ENCODE measurements around the gene FCER1G.

DNA sequence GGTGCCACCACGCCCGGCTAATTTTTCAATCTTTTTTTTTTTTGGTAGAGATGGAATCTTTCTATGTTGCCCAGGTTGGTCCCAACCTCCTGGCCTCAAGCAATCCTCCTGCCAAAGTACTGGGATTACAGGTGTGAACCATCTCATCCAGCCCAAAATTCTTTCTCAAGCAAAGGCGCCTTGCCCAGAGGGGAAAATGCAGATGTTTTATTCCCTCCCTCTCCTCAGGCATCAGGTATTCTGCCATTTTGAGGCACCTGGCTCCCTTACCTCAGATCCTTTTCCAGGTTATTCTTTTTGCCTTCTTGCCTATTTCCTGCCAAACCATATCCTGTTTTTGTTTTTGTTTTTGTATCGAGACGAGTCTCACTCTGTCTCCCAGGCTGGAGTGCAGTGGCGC is 26.7 kb upstream of the FCER1G start:
- TF ChIP-seq, protein P1, sequence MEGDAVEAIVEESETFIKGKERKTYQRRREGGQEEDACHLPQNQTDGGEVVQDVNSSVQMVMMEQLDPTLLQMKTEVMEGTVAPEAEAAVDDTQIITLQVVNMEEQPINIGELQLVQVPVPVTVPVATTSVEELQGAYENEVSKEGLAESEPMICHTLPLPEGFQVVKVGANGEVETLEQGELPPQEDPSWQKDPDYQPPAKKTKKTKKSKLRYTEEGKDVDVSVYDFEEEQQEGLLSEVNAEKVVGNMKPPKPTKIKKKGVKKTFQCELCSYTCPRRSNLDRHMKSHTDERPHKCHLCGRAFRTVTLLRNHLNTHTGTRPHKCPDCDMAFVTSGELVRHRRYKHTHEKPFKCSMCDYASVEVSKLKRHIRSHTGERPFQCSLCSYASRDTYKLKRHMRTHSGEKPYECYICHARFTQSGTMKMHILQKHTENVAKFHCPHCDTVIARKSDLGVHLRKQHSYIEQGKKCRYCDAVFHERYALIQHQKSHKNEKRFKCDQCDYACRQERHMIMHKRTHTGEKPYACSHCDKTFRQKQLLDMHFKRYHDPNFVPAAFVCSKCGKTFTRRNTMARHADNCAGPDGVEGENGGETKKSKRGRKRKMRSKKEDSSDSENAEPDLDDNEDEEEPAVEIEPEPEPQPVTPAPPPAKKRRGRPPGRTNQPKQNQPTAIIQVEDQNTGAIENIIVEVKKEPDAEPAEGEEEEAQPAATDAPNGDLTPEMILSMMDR (IDR thresholded peaks at IDR 0.05; ENCODE audit: insufficient read depth, low read length, poor library complexity, severe bottlenecking), result no peak
- no peak for TF ChIP-seq EZH2phosphoT487 (conservative IDR thresholded peaks at IDR 0.05; ENCODE audit: low read length)

All from SU-DHL-6 (cell line).